A549 (cell line): Measurements from ENCODE around the gene RXRA. TPM values are rescaled to one million over a fixed set of nuclear protein-coding genes. Genes with fewer than 3 reads are reported as not detected.
A peak's percentile ranks its signal among the peaks of the same experiment; 100 is the strongest.

Experiments
- ATAC-seq, 2 experiments: fragments of 200-7000 bp in 1 of 2; fragments of >200 bp in 1 of 2; cut with Nextera tagmentation in 1 of 2; cut with Tn5 transposase in 1 of 2; 3 replicates each; pipeline versions ENCODE4 v1.8.0 to v1.9.1; 2018 to 2020; ENCODE audit warnings: mild to moderate bottlenecking in 1 of 2, moderate library complexity in 1 of 2
- CTCF ChIA-PET: fragments of 300-600 bp; sonication (Branson Sonifier 250); formaldehyde crosslinking; extraction: SDS; loops from one replicate; lab custom pipeline; 2021; ENCODE audit warnings: antibody characterized with exemption, inconsistent platforms; lab: Yijun Ruan, JAX
- POLR2A ChIA-PET: fragments of 350-600 bp; formaldehyde crosslinking; extraction: SDS; loops from one replicate; lab custom pipeline; 2021; ENCODE audit warnings: antibody characterized with exemption, inconsistent platforms; lab: Yijun Ruan, JAX
- DNase-seq, 2 experiments: peaks; one replicate each; pipeline versions ENCODE4 v3.0.0 to v3.0.0-alpha.2; 2011 to 2016; ENCODE audit warnings: low read depth in 1 of 2, low spot score in 1 of 2
- FAIRE-seq: peaks from 2 replicates; lab custom pipeline; 2011; peaks lifted over from hg19 to GRCh38; lab: Jason Lieb, UNC
- H3K27ac ChIP-seq, 2 experiments: fragments of >200 bp; sonication (Bioruptor Twin); formaldehyde crosslinking; 3 replicates each; pipeline ENCODE4 v1.5.1; 2016 to 2017
- H3K4me1 ChIP-seq: fragments of >200 bp; sonication (Bioruptor Twin); formaldehyde crosslinking; 3 replicates; pipeline ENCODE4 v1.6.1; 2016
- H3K4me2 ChIP-seq: fragments of >200 bp; sonication (Bioruptor Twin); formaldehyde crosslinking; 3 replicates; pipeline ENCODE4 v1.6.1; 2016
- H3K4me3 ChIP-seq: fragments of >200 bp; sonication (Bioruptor Twin); formaldehyde crosslinking; 3 replicates; pipeline ENCODE4 v1.5.1; 2016
- H3K9me3 ChIP-seq: fragments of >200 bp; sonication (Bioruptor Twin); formaldehyde crosslinking; 3 replicates; pipeline ENCODE4 v1.6.1; 2016
- CHD2 ChIP-seq: fragments of 150-350 bp; IDR thresholded peaks from 2 replicates; pipeline ENCODE4 v1.6.1; 2014; ENCODE audit warnings: low read length; ENCODE audit not compliant: partially characterized antibody
- EHF ChIP-seq: fragments of 250-450 bp; sonication (Bioruptor Pico); IDR thresholded peaks from 2 replicates; pipeline ENCODE4 v1.5.0; 2020; ENCODE audit warnings: mild to moderate bottlenecking
- FOSB ChIP-seq: fragments of 250-450 bp; sonication (Bioruptor Pico); IDR thresholded peaks from 2 replicates; pipeline ENCODE4 v1.5.0; 2020; ENCODE audit warnings: mild to moderate bottlenecking, moderate library complexity
- FOXS1 ChIP-seq: fragments of 250-450 bp; sonication (Bioruptor Pico); IDR thresholded peaks from 2 replicates; pipeline ENCODE4 v1.5.0; 2020; ENCODE audit warnings: mild to moderate bottlenecking, moderate library complexity
- HEYL ChIP-seq: fragments of 250-450 bp; sonication (Bioruptor Pico); IDR thresholded peaks from 2 replicates; pipeline ENCODE4 v1.8.0; 2021; ENCODE audit warnings: mild to moderate bottlenecking, moderate library complexity
- HOXA7 ChIP-seq: fragments of 250-450 bp; sonication (Bioruptor Pico); IDR thresholded peaks from 2 replicates; pipeline ENCODE4 v1.5.0; 2020; ENCODE audit warnings: mild to moderate bottlenecking, moderate library complexity
- JUN ChIP-seq, 2 experiments: fragments of >200 bp; sonication (Bioruptor Twin); formaldehyde crosslinking; IDR thresholded peaks; 2 replicates in 1 of 2; 3 replicates in 1 of 2; pipeline ENCODE4 v1.6.1; 2016 to 2017
- KDM1A ChIP-seq: fragments of 200-600 bp; sonication (generic); IDR thresholded peaks from 2 replicates; pipeline ENCODE4 v1.6.1; 2016; ENCODE audit warnings: low read depth, mild to moderate bottlenecking
- MAZ ChIP-seq: fragments of 150-350 bp; IDR thresholded peaks from 2 replicates; pipeline ENCODE4 v1.6.1; 2014; ENCODE audit warnings: antibody characterized with exemption, low read depth, low read length, borderline replicate concordance
- MYC ChIP-seq: IDR thresholded peaks from 2 replicates; pipeline ENCODE4 v1.6.1; 2012; ENCODE audit warnings: mild to moderate bottlenecking, inconsistent platforms, low read length, improper control_type of control experiment, borderline replicate concordance
- NPAS2 ChIP-seq: fragments of 250-450 bp; sonication (Bioruptor Pico); IDR thresholded peaks from 2 replicates; pipeline ENCODE4 v1.8.0; 2022; ENCODE audit warnings: mild to moderate bottlenecking, moderate library complexity, borderline replicate concordance
- PHF8 ChIP-seq: fragments of 200-600 bp; sonication (generic); IDR thresholded peaks from 2 replicates; pipeline ENCODE4 v1.6.1; 2016; ENCODE audit warnings: low read depth, mild to moderate bottlenecking, antibody characterized with exemption, moderate library complexity, borderline replicate concordance
- RCOR1 ChIP-seq: fragments of 150-350 bp; IDR thresholded peaks from 2 replicates; pipeline ENCODE4 v1.6.1; 2014; ENCODE audit warnings: antibody characterized with exemption, low read length, low read depth
- RFX5 ChIP-seq: fragments of 450-650 bp; IDR thresholded peaks from 2 replicates; pipeline ENCODE4 v1.7.1; 2014; ENCODE audit warnings: antibody characterized with exemption, mild to moderate bottlenecking, moderate library complexity
- TFCP2L1 ChIP-seq: fragments of 250-450 bp; sonication (Bioruptor Pico); IDR thresholded peaks from 2 replicates; pipeline ENCODE4 v1.5.0; 2021; ENCODE audit warnings: mild to moderate bottlenecking
- ZNF302 ChIP-seq: fragments of 250-450 bp; sonication (Bioruptor Pico); IDR thresholded peaks from 2 replicates; pipeline ENCODE4 v1.9.0; 2021; ENCODE audit warnings: inconsistent platforms, mild to moderate bottlenecking, moderate library complexity
- ZSCAN20 ChIP-seq: fragments of 250-450 bp; sonication (Bioruptor Pico); IDR thresholded peaks from 2 replicates; pipeline ENCODE4 v1.8.0; 2022; ENCODE audit warnings: mild to moderate bottlenecking, moderate library complexity
- WGBS: methylation state at CpG from one replicate; pipeline ENCODE4 v1.1.6; 2017; ENCODE audit errors: missing lambda C conversion rate; 5-methylcytosine and 5-hydroxymethylcytosine counted together
- polyA plus RNA-seq, 4 experiments: library from polyadenylated mRNA; depleted of rRNA in 3 of 4; stranded (reverse); fragments of >200 nt; fragmentation: RNase III in 1 of 4; extraction: RNeasy Plus Mini Kit Qiagen cat#74134 plus additional on column Dnase treatment in 1 of 4; gene quantifications; 2 replicates in 3 of 4; 3 replicates in 1 of 4; pipeline ENCODE4 v1.2.3, GENCODE V29; 2011 to 2017
- TF ChIP-seq, protein P1 (sequence below): fragments of 250-450 bp; sonication (Bioruptor Pico); IDR thresholded peaks from 2 replicates; pipeline ENCODE4 v1.5.0; 2021; ENCODE audit warnings: mild to moderate bottlenecking, moderate library complexity, borderline replicate concordance
- TF ChIP-seq, protein P2 (sequence below): fragments of >200 bp; sonication (Bioruptor Twin); formaldehyde crosslinking; IDR thresholded peaks from 3 replicates; pipeline ENCODE4 v1.6.1; 2016
- TF ChIP-seq, protein P3 (sequence below): fragments of 450-650 bp; IDR thresholded peaks from 2 replicates; pipeline ENCODE4 v1.6.1; 2014; ENCODE audit warnings: antibody characterized with exemption
- TF ChIP-seq, protein P4 (sequence below): IDR thresholded peaks from 2 replicates; pipeline ENCODE4 v1.6.1; 2012
- TF ChIP-seq, protein P5 (sequence below): IDR thresholded peaks from 2 replicates; pipeline ENCODE4 v1.6.1; 2012

RXRA gene
- polyA plus RNA-seq, 2 of the 4 experiments (the other 2 are of a cell fraction) = 6.6 to 23.9 TPM

DNA sequence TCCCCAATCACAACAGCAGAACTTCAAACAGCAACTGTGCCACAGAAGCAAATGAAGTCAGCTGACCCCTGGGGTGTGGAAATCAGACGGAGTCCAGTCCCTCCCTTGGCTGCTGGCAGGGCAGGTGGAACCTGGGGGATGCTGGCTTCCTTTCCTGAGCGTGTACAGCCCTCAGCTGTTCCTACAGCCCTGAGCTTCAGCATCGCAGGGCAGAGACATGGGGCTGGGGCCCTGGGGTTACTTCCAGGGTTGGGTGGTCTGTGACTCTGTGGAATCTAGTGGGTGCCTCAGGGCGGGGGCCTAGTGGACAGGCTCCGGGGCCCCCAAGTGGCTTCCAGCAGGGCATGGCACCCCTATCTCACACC, 7.3 kb upstream of the RXRA start:
- DNase-seq (no peak), FAIRE-seq (no peak), ATAC-seq (no peak)
- Histone ChIP-seq H3K4me2 (no peak overlapping the region), H3K27ac (0 out of 6 replicates have a peak overlapping the region, but pooled peaks of 1 of the 2 experiments have one; percentile 18), H3K4me3 (no peak overlapping the region), H3K9me3 (no peaks in the 10 kb centered on the region), H3K4me1 (peaks cover 14% of the 10 kb centered on the region)
- ChIA-PET CTCF (no interaction called here), POLR2A (no interaction called here)
- WGBS = 75% methylated on average over 3 of the region's 5 CpGs
- TF ChIP-seq KDM1A (no peak), EHF (CRISPR knock-in tag) (no peak), MYC (no peak), JUN (IDR thresholded peaks at IDR 0.05) (no peak), TFCP2L1 (CRISPR knock-in tag) (no peak), MAZ (no peak), PHF8 (no peak), FOSB (CRISPR knock-in tag) (no peak), RFX5 (no peak), FOXS1 (CRISPR knock-in tag) (no peak), HEYL (CRISPR knock-in tag) (no peak)
- TF ChIP-seq, protein P1, sequence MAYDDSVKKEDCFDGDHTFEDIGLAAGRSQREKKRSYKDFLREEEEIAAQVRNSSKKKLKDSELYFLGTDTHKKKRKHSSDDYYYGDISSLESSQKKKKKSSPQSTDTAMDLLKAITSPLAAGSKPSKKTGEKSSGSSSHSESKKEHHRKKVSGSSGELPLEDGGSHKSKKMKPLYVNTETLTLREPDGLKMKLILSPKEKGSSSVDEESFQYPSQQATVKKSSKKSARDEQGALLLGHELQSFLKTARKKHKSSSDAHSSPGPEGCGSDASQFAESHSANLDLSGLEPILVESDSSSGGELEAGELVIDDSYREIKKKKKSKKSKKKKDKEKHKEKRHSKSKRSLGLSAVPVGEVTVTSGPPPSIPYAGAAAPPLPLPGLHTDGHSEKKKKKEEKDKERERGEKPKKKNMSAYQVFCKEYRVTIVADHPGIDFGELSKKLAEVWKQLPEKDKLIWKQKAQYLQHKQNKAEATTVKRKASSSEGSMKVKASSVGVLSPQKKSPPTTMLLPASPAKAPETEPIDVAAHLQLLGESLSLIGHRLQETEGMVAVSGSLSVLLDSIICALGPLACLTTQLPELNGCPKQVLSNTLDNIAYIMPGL (CRISPR knock-in tag) = no peak
- TF ChIP-seq, protein P2, sequence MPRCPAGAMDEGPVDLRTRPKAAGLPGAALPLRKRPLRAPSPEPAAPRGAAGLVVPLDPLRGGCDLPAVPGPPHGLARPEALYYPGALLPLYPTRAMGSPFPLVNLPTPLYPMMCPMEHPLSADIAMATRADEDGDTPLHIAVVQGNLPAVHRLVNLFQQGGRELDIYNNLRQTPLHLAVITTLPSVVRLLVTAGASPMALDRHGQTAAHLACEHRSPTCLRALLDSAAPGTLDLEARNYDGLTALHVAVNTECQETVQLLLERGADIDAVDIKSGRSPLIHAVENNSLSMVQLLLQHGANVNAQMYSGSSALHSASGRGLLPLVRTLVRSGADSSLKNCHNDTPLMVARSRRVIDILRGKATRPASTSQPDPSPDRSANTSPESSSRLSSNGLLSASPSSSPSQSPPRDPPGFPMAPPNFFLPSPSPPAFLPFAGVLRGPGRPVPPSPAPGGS = no peak
- TF ChIP-seq, protein P3, sequence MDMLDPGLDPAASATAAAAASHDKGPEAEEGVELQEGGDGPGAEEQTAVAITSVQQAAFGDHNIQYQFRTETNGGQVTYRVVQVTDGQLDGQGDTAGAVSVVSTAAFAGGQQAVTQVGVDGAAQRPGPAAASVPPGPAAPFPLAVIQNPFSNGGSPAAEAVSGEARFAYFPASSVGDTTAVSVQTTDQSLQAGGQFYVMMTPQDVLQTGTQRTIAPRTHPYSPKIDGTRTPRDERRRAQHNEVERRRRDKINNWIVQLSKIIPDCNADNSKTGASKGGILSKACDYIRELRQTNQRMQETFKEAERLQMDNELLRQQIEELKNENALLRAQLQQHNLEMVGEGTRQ = no peak
- TF ChIP-seq, protein P4, sequence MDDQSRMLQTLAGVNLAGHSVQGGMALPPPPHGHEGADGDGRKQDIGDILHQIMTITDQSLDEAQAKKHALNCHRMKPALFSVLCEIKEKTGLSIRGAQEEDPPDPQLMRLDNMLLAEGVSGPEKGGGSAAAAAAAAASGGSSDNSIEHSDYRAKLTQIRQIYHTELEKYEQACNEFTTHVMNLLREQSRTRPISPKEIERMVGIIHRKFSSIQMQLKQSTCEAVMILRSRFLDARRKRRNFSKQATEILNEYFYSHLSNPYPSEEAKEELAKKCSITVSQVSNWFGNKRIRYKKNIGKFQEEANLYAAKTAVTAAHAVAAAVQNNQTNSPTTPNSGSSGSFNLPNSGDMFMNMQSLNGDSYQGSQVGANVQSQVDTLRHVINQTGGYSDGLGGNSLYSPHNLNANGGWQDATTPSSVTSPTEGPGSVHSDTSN = no peak

DNA sequence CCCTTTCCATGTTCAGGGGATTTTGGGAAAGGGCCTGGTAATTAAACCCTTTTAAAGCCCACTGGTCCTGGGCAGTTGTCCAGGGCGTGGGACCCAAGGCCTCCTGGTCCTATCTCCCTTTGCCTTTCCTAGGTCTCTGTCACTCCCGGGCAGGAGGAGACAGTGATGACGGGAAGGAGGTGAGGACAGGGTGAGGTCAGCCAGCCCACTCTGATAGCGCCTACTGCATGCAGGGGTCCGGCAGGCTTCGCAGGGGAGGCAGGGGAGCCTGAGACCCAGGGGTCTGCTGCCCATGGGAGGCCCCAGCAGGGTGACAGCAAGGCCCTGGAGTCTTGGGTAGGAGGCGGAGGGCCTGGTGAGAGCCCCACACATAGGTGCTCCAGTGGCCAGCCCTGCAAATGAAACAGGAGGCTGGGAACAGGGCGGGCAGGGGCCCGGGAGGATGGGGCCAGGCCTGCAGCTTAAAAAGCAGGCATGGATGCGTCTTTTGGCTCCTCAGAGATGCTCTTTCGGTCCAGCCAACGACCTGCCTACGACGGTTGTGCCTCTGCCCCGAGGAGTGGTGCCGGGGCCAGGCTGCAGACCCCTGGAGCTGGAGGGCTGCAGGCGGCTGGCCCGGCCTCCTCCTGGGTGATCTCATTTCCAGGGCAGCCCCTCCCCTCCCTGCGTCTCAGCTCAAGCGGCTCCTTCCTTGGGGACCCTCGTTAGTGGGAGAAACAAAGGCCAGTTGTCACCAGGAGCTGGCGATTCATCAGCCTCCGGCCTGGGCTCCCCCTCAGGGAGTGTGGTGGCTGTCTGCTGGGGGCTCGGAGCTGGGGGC, 6.7 kb upstream of the RXRA start:
- CTCF ChIA-PET = interaction anchor here (0.9 to 2.0 kb wide), 2 partner anchors 45 to 151 kb away, joined by 3 to 7 read pairs; no protein-coding TSS in a partner anchor
- no peak for DNase-seq
- POLR2A ChIA-PET = interaction anchor here (0.6 kb wide), 1 partner anchor 938 kb away, joined by 3 read pairs; no protein-coding TSS in a partner anchor
- TF ChIP-seq RCOR1 (no peak), CHD2 (no peak), ZNF302 (CRISPR knock-in tag) (no peak), NPAS2 (no peak), HOXA7 (CRISPR knock-in tag) (no peak), ZSCAN20 (CRISPR knock-in tag) (no peak)
- TF ChIP-seq, protein P5, sequence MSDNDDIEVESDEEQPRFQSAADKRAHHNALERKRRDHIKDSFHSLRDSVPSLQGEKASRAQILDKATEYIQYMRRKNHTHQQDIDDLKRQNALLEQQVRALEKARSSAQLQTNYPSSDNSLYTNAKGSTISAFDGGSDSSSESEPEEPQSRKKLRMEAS = no peak
- TF ChIP-seq, all 56 proteins: peak for 0
- ATAC-seq = no peak
- no peak overlapping the region for H3K4me3 ChIP-seq
- WGBS = 87% methylated on average over 5 of the region's 24 CpGs
- 0 out of 6 replicates have a peak overlapping the region, but pooled peaks of 1 of the 2 experiments have one; percentile 18 for H3K27ac ChIP-seq
- H3K4me1 ChIP-seq = peaks cover 20% of the 10 kb centered on the region
- no peak overlapping the region for H3K4me2 ChIP-seq
- FAIRE-seq = no peak
- H3K9me3 ChIP-seq = no peaks in the 10 kb centered on the region
